ENCODE data around the gene CCDC15.

DNA sequence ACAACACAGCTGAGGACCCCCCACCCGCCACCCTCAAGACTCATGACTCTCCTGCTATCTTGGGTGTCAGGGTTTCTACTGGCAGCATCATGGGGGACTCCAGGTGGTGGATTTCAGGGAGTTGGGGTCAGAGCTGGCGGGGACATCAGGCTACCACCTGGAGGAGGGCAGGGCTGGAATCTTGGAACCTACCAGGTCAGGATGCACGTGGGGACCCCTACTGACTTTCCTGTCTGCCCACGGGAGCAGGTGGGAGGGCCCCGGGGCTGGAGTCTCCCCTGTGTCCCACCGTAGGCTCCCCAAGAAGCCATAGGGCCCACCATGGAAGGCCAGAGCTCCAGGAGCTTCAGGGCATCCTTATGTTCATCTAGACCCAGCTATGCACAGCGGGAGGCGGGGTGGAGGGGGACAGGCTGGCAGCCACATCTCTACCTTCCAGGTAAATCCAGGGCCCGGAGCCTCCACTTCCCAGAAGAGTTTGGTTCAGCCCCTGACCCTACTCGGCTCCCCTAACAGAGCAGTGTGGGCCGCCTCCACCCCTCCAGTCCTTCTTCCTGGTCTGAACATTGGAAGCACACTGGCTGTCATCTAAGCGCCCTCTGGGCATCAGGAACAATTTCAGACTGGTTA, 119.1 kb downstream of the CCDC15 start:
- TF ChIP-seq EZH2 (IDR thresholded peaks at IDR 0.05; ENCODE audit: borderline replicate concordance) = no peak
- TF ChIP-seq, protein P1, sequence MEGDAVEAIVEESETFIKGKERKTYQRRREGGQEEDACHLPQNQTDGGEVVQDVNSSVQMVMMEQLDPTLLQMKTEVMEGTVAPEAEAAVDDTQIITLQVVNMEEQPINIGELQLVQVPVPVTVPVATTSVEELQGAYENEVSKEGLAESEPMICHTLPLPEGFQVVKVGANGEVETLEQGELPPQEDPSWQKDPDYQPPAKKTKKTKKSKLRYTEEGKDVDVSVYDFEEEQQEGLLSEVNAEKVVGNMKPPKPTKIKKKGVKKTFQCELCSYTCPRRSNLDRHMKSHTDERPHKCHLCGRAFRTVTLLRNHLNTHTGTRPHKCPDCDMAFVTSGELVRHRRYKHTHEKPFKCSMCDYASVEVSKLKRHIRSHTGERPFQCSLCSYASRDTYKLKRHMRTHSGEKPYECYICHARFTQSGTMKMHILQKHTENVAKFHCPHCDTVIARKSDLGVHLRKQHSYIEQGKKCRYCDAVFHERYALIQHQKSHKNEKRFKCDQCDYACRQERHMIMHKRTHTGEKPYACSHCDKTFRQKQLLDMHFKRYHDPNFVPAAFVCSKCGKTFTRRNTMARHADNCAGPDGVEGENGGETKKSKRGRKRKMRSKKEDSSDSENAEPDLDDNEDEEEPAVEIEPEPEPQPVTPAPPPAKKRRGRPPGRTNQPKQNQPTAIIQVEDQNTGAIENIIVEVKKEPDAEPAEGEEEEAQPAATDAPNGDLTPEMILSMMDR (IDR thresholded peaks at IDR 0.05; ENCODE audit: poor library complexity) = no peak
